PC-3 (cell line): ENCODE measurements around the gene TMEM106C.

Experiments
- CTCF ChIP-seq: fragments of 300-600 bp; sonication (generic); conservative IDR thresholded peaks from 2 replicates; pipeline ENCODE4 v1.5.1; 2017; ENCODE audit warnings: antibody characterized with exemption, low read depth, mild to moderate bottlenecking, low read length
- EZH2phosphoT487 ChIP-seq: fragments of 300-600 bp; sonication (generic); IDR thresholded peaks from 2 replicates; pipeline ENCODE4 v1.6.1; 2018; ENCODE audit warnings: mild to moderate bottlenecking, antibody characterized with exemption, low read length, borderline replicate concordance

GRCh38 chr12:48002773-48003218 lies 39.4 kb downstream of the TMEM106C start:
- TF ChIP-seq CTCF, result no peak
- TF ChIP-seq EZH2phosphoT487, result no peak
